HCT116 (cell line): ENCODE results near the gene LILRB1. TPM values are rescaled to one million over a fixed set of nuclear protein-coding genes. Genes with fewer than 3 reads are reported as not detected.

Experiments
- ATAC-seq: fragments of 200-7000 bp; cut with Tn5 transposase; 2 replicates; pipeline ENCODE4 v1.9.1; 2020; ENCODE audit warnings: mild to moderate bottlenecking, moderate library complexity
- BruUV-seq: library from RNA; stranded (reverse); fragments of 400-500 nt; replicated peaks from 2 replicates; lab custom pipeline; 2021; lab: Mats Ljungman, UMichigan
- CTCF ChIA-PET: fragments of 300-600 bp; sonication (Branson Sonifier 250); formaldehyde crosslinking; loops from one replicate; lab custom pipeline; 2021; ENCODE audit warnings: antibody characterized with exemption; lab: Charles Lee
- POLR2A ChIA-PET: fragments of 300-600, 350-600 bp; sonication (Branson Sonifier 250); formaldehyde crosslinking; loops from one replicate; lab custom pipeline; 2021; ENCODE audit warnings: antibody characterized with exemption; lab: Charles Lee
- RAD21 ChIA-PET, 2 experiments: fragments of 300-600 bp; sonication (Branson Sonifier 250); formaldehyde crosslinking; loops; one replicate each; lab custom pipeline; 2023; ENCODE audit warnings: low total read pairs in 2 of 2; ENCODE audit not compliant: uncharacterized antibody in 2 of 2, unreplicated experiment in 2 of 2, low non-redundant PET in 1 of 2; lab: Charles Lee
- DNase-seq: peaks from one replicate; pipeline ENCODE4 v3.0.0-alpha.2; 2010; ENCODE audit warnings: low read depth, low spot score
- H2AFZ ChIP-seq: fragments of 200-600 bp; shearing (Covaris generic), sonication (generic); 2 replicates; pipeline ENCODE4 v1.6.1; 2017; ENCODE audit warnings: low read depth, mixed run types, mixed read lengths, antibody characterized with exemption, low read length; ENCODE audit not compliant: poor library complexity, severe bottlenecking
- H3K27ac ChIP-seq: 2 replicates; pipeline ENCODE4 v1.5.1; 2012; ENCODE audit warnings: low read depth, low read length
- H3K27me3 ChIP-seq: fragments of 200-600 bp; sonication (generic); 2 replicates; pipeline ENCODE4 v1.6.1; 2016; ENCODE audit warnings: mixed run types, low read length, mixed read lengths; ENCODE audit not compliant: insufficient read depth
- H3K36me3 ChIP-seq, 2 experiments: fragments of 200-500 bp in 1 of 2; fragments of 200-600 bp in 1 of 2; sonication (Bioruptor generic) in 1 of 2; sonication (generic) in 1 of 2; 2 replicates each; pipeline versions ENCODE4 v1.5.1 to v1.6.1; 2014 to 2016; ENCODE audit warnings: low read length in 2 of 2, inconsistent platforms in 1 of 2, mixed read lengths in 1 of 2, mixed run types in 1 of 2; ENCODE audit not compliant: insufficient read depth in 2 of 2, control insufficient read depth in 1 of 2
- H3K4me1 ChIP-seq, 2 experiments: fragments of 200-600 bp in 1 of 2; sonication (generic) in 1 of 2; 2 replicates each; pipeline versions ENCODE4 v1.5.1 to v1.6.1; 2012 to 2017; ENCODE audit warnings: low read length in 2 of 2, inconsistent platforms in 1 of 2, mild to moderate bottlenecking in 1 of 2, mixed read lengths in 1 of 2, mixed run types in 1 of 2, moderate library complexity in 1 of 2; ENCODE audit not compliant: insufficient read depth in 2 of 2, control insufficient read depth in 1 of 2
- H3K4me2 ChIP-seq: fragments of 200-600 bp; sonication (generic); 2 replicates; pipeline ENCODE4 v1.6.1; 2017; ENCODE audit warnings: mixed run types, low read length, mixed read lengths
- H3K4me3 ChIP-seq, 2 experiments: fragments of 200-600 bp in 1 of 2; sonication (generic) in 1 of 2; replicated peaks in 1 of 2; 2 replicates each; pipeline ENCODE4 v1.5.1; 2011 to 2016; ENCODE audit warnings: low read length in 2 of 2, control low read depth in 1 of 2, low read depth in 1 of 2, mild to moderate bottlenecking in 1 of 2, mixed read lengths in 1 of 2, mixed run types in 1 of 2
- H3K79me2 ChIP-seq: fragments of 200-600 bp; sonication (generic); 2 replicates; pipeline ENCODE4 v1.6.1; 2017; ENCODE audit warnings: mild to moderate bottlenecking, mixed run types, low read length, moderate library complexity, mixed read lengths; ENCODE audit not compliant: insufficient read depth
- H3K9ac ChIP-seq: fragments of 200-600 bp; sonication (generic); 2 replicates; pipeline ENCODE4 v1.6.1; 2016; ENCODE audit warnings: low read length, mixed read lengths
- H3K9me2 ChIP-seq: fragments of 200-600 bp; sonication (generic), shearing (Covaris generic); 2 replicates; pipeline ENCODE4 v1.6.1; 2017; ENCODE audit warnings: mixed run types, mild to moderate bottlenecking, moderate library complexity; ENCODE audit not compliant: insufficient read depth
- H3K9me3 ChIP-seq, 2 experiments: fragments of 200-500 bp in 1 of 2; fragments of 200-600 bp in 1 of 2; sonication (Bioruptor generic) in 1 of 2; sonication (generic) in 1 of 2; 2 replicates each; pipeline ENCODE4 v1.6.1; 2014 to 2017; ENCODE audit warnings: low read length in 2 of 2, mixed read lengths in 2 of 2, inconsistent platforms in 1 of 2, low read depth in 1 of 2, mild to moderate bottlenecking in 1 of 2, mixed run types in 1 of 2, moderate library complexity in 1 of 2; ENCODE audit not compliant: control insufficient read depth in 1 of 2, insufficient read depth in 1 of 2
- H4K20me1 ChIP-seq: fragments of 200-600 bp; sonication (generic), shearing (Covaris generic); 2 replicates; pipeline ENCODE4 v1.6.1; 2017; ENCODE audit warnings: mixed run types, mild to moderate bottlenecking, moderate library complexity; ENCODE audit not compliant: insufficient read depth
- CBX3 ChIP-seq: IDR thresholded peaks from 2 replicates; pipeline ENCODE4 v1.6.1; 2012; ENCODE audit warnings: low read depth
- CEBPB ChIP-seq: IDR thresholded peaks from 2 replicates; pipeline ENCODE4 v1.6.1; 2012; ENCODE audit warnings: low read depth
- ELF1 ChIP-seq: IDR thresholded peaks from 2 replicates; pipeline ENCODE4 v1.6.1; 2012; ENCODE audit warnings: low read depth, borderline replicate concordance
- EZH2 ChIP-seq: fragments of 200-600 bp; sonication (generic); IDR thresholded peaks from 2 replicates; pipeline ENCODE4 v1.6.1; 2017; ENCODE audit warnings: antibody characterized with exemption, mixed run types
- EZH2phosphoT487 ChIP-seq: fragments of 200-600 bp; IDR thresholded peaks from 2 replicates; pipeline ENCODE4 v1.6.1; 2018; ENCODE audit warnings: antibody characterized with exemption, borderline replicate concordance
- FOSL1 ChIP-seq: IDR thresholded peaks from 2 replicates; pipeline ENCODE4 v1.6.1; 2012; ENCODE audit warnings: low read depth
- POLR2A ChIP-seq: IDR thresholded peaks from 2 replicates; pipeline ENCODE4 v1.7.0; 2011; ENCODE audit warnings: borderline replicate concordance; ENCODE audit not compliant: insufficient read depth, insufficient read length; ENCODE audit errors: extremely low read depth
- POLR2AphosphoS5 ChIP-seq: IDR thresholded peaks from 2 replicates; pipeline ENCODE4 v1.6.1; 2011; ENCODE audit warnings: mild to moderate bottlenecking, low read depth, low read length, moderate library complexity
- RAD21 ChIP-seq: IDR thresholded peaks from 2 replicates; pipeline ENCODE4 v1.6.1; 2012; ENCODE audit warnings: low read depth, mild to moderate bottlenecking
- REST ChIP-seq: IDR thresholded peaks from 2 replicates; pipeline ENCODE4 v1.6.1; 2012; ENCODE audit warnings: low read depth
- SP1 ChIP-seq: IDR thresholded peaks from 2 replicates; pipeline ENCODE4 v1.6.1; 2012; ENCODE audit warnings: low read depth
- SRF ChIP-seq: IDR thresholded peaks from 2 replicates; pipeline ENCODE4 v1.6.1; 2012; ENCODE audit warnings: low read depth
- TCF7L2 ChIP-seq: IDR thresholded peaks from 2 replicates; pipeline ENCODE4 v1.7.0; 2011; ENCODE audit warnings: borderline replicate concordance, inconsistent platforms; ENCODE audit not compliant: insufficient read depth, insufficient read length; ENCODE audit errors: extremely low read depth
- YY1 ChIP-seq: IDR thresholded peaks from 2 replicates; pipeline ENCODE4 v1.6.1; 2011; ENCODE audit warnings: low read length, low read depth, moderate library complexity, mild to moderate bottlenecking; ENCODE audit not compliant: insufficient replicate concordance; ENCODE audit errors: extremely low read depth
- ZBTB33 ChIP-seq: IDR thresholded peaks from 2 replicates; pipeline ENCODE4 v1.6.1; 2011; ENCODE audit warnings: mild to moderate bottlenecking, low read length, moderate library complexity; ENCODE audit not compliant: insufficient replicate concordance; ENCODE audit errors: extremely low read depth
- ZFX ChIP-seq: fragments of 450-650 bp; IDR thresholded peaks from 2 replicates; pipeline ENCODE4 v1.6.1; 2017
- ZNF274 ChIP-seq: fragments of 200-500 bp; sonication (Bioruptor generic); IDR thresholded peaks from 2 replicates; pipeline ENCODE4 v1.6.1; 2014; ENCODE audit warnings: mild to moderate bottlenecking, low read depth, low read length, inconsistent platforms
- intact Hi-C: fragments of 100-400 bp; cut with micrococcal nuclease; formaldehyde crosslinking; loops from 2 replicates; pipeline ENCODE4 v1.10.0; 2022
- total RNA-seq: library from RNA; stranded (reverse); gene quantifications from one replicate; pipeline ENCODE4 v1.2.1, GENCODE V29; 2021; ENCODE audit not compliant: unreplicated experiment
- TF ChIP-seq, protein P1 (sequence below): IDR thresholded peaks from 2 replicates; pipeline ENCODE4 v1.6.1; 2012
- TF ChIP-seq, protein P2 (sequence below): IDR thresholded peaks from 2 replicates; pipeline ENCODE4 v1.6.1; 2012
- TF ChIP-seq, protein P3 (sequence below), 3 experiments: fragments of 200-600 bp in 1 of 3; sonication (generic) in 1 of 3; IDR thresholded peaks in 2 of 3; conservative IDR thresholded peaks in 1 of 3; 2 replicates each; pipeline ENCODE4 v1.5.1; 2012 to 2017; ENCODE audit warnings: low read depth in 2 of 3, low read length in 2 of 3, antibody characterized with exemption in 1 of 3, borderline replicate concordance in 1 of 3, control low read depth in 1 of 3, mild to moderate bottlenecking in 1 of 3, mixed read lengths in 1 of 3, mixed run types in 1 of 3, moderate library complexity in 1 of 3; ENCODE audit not compliant: insufficient read depth in 1 of 3

Gene LILRB1
- total RNA-seq, 1 experiment from 2014 or later: not detected

DNA sequence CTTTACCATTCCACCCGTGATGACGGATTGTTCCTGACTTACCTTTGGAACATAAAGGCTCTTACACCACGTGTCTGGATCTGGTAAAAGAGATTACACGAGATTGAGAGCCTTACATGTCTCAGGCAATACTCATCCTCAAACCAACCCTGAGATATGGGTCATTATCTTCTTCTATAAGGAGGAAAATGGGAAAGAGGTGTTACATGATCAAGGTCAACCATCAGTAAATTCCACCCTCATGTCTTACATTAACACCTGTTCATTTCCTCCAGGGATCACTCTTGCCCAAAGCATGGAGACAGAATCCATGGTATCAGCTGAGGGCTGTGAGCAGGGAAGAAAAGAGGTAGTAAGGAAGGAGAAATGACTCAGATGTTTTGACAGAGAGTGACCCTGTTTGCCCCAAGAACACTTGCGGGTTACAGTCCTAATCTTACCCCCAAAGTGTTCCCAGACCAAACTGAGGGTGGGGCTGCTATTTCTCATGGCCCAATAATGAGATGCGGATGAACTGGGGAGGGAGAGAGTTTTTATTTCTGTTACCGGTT is 52.1 kb downstream of the LILRB1 start:
- CTCF ChIA-PET: interaction anchor here (2.9 kb wide), 1 partner anchor 9 kb away, joined by 20 read pairs; no protein-coding TSS in a partner anchor
- Histone ChIP-seq H2AFZ (no peak overlapping the region), H3K36me3 (no peaks in the 10 kb centered on the region), H3K9me2 (no peaks in the 10 kb centered on the region), H3K4me3 (no peak overlapping the region), H4K20me1 (no peaks in the 10 kb centered on the region)
- intact Hi-C loops: no loop called here
- TF ChIP-seq EZH2: no peak
- TF ChIP-seq RAD21: no peak
- TF ChIP-seq ZFX: no peak
- TF ChIP-seq SRF: no peak
- TF ChIP-seq FOSL1: no peak
- TF ChIP-seq EZH2phosphoT487: no peak
- TF ChIP-seq TCF7L2: no peak
- TF ChIP-seq YY1: no peak
- TF ChIP-seq, protein P1, sequence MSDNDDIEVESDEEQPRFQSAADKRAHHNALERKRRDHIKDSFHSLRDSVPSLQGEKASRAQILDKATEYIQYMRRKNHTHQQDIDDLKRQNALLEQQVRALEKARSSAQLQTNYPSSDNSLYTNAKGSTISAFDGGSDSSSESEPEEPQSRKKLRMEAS: no peak
- TF ChIP-seq ZNF274: no peak
- TF ChIP-seq, protein P2, sequence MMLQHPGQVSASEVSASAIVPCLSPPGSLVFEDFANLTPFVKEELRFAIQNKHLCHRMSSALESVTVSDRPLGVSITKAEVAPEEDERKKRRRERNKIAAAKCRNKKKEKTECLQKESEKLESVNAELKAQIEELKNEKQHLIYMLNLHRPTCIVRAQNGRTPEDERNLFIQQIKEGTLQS: no peak
- no peak for TF ChIP-seq CEBPB
- TF ChIP-seq, protein P3, sequence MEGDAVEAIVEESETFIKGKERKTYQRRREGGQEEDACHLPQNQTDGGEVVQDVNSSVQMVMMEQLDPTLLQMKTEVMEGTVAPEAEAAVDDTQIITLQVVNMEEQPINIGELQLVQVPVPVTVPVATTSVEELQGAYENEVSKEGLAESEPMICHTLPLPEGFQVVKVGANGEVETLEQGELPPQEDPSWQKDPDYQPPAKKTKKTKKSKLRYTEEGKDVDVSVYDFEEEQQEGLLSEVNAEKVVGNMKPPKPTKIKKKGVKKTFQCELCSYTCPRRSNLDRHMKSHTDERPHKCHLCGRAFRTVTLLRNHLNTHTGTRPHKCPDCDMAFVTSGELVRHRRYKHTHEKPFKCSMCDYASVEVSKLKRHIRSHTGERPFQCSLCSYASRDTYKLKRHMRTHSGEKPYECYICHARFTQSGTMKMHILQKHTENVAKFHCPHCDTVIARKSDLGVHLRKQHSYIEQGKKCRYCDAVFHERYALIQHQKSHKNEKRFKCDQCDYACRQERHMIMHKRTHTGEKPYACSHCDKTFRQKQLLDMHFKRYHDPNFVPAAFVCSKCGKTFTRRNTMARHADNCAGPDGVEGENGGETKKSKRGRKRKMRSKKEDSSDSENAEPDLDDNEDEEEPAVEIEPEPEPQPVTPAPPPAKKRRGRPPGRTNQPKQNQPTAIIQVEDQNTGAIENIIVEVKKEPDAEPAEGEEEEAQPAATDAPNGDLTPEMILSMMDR (IDR thresholded peaks at IDR 0.05 in 2 of 3, conservative IDR thresholded peaks at IDR 0.05 in 1 of 3; ENCODE audit: borderline replicate concordance in 1 of 3, insufficient read depth in 1 of 3, low read depth in 2 of 3, low read length in 2 of 3): no peak
- no peak for TF ChIP-seq POLR2A
- no peak for TF ChIP-seq ELF1
- no peak for TF ChIP-seq REST
- no peak for TF ChIP-seq CBX3
- no peak for TF ChIP-seq ZBTB33
- TF ChIP-seq SP1: no peak
- no peak for TF ChIP-seq POLR2AphosphoS5
- TF ChIP-seq, all 23 proteins: peak for 0
- BruUV-seq: no TSS peak
- Histone ChIP-seq H3K79me2 (no peaks in the 10 kb centered on the region), H3K9me3 (no peaks in the 10 kb centered on the region), H3K27me3 (peaks cover 16% of the 10 kb centered on the region), H3K4me1 (no peaks in the 10 kb centered on the region), H3K27ac (no peak overlapping the region), H3K4me2 (no peak overlapping the region), H3K9ac (no peak overlapping the region)
- ChIA-PET RAD21 (no interaction called here), POLR2A (no interaction called here)
- no peak for DNase-seq
- no peak for ATAC-seq
